Cardiac septum (tissue), 1 donor: ENCODE results near the gene NHLRC4. TPM values are rescaled to one million over a fixed set of nuclear protein-coding genes. Genes with fewer than 3 reads are reported as not detected.

Source experiments
- DNase-seq: peaks from one replicate; pipeline ENCODE4 v3.0.0-alpha.2; 2020; ENCODE audit warnings: low spot score
- intact Hi-C: fragments of 100-400 bp; cut with DNase I; formaldehyde crosslinking; loops from one replicate; pipeline ENCODE4 v1.14.0; 2022
- microRNA-seq: library from miRNA; unstranded; fragments of <30 nt; microRNA quantifications from one replicate; pipeline ENCODE4 v1.2.0, GENCODE V29; 2020
- total RNA-seq: library from RNA; stranded (reverse); fragmentation: NEBNext Ultra II Directional; extraction: Animal tissue kit (Norgen Biotek cat#: 25700); gene quantifications from one replicate; pipeline ENCODE4 v1.2.1, GENCODE V29; 2021
- donor health status: DM: no; HTN: no; CAD: no.

Gene NHLRC4
- total RNA-seq, 1 donor from 2014 or later = 0.30 TPM

DNA sequence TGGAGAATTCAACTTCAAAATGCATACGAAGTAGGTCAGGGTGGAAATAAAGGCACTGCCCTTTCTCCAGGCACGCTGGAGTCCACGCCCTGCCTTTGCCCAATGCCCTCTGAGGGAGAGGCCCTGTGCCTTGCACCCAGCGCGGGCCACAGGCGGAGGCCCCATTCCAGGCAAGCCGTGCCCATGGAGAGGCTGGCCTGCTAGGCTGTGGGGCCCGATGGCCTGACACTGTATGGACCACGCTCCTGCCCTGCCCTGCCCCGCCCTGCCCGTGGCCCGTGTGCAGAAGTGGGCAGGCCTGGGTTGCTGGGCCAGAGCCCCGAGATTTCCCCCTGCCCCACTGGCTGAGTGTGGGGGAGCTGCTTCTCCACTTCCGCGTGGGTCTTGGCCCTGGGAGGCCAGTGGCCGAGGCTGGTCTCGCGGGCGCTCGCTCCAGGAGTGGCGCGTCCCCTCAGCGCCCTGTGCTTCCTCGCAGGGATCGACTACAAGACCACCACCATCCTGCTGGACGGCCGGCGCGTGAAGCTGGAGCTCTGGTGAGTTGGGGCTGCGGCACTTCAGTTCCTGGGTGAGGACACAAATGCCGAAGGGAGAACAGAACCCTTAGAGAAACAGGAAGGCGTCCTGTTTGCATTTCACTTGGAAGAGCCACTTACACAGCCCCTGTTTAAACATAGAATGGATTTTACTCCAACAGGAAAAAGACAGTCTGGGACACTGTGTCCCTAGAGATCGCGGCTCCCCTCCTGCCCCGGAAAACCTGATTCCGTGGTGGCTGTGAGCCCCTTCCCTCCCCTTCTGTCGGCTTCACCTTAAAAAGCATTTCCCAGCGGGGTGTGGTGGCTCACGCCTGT lies 50.2 kb downstream of the NHLRC4 start:
- DNase-seq = no peak
- intact Hi-C loops = no loop called here

DNA sequence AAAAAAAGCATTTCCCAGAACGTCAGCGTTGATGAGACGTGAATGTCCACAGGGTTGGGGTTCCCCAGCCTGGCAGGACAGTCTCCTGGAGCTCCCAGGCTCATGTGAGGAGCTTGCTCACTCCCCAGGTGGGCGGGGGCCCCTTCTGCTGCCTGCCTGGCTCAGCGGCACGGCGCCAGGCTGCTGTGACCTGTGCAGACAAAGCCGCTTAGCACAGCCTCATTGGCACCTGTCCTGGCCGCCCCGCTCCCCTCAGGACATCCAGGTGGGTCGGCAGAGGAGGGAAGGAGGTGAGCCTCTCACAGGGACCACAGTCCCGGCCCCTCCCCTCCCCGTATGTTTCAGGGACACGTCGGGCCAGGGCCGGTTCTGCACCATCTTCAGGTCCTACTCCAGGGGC lies 51.0 kb downstream of the NHLRC4 start:
- intact Hi-C loops = no loop called here
- no peak for DNase-seq

Small RNA genes within 50 kb of the gene (microRNA-seq; reads per million reads assigned to microRNA genes)
- gene MIR3176 = 3.6 reads per million
- not detected for gene MIR5587

Other genes starting within 250 kb of the NHLRC4 start
- gene AXIN1, start 214.3 kb upstream of the NHLRC4 start, total RNA-seq = 13.5 TPM
- gene MRPL28, start 196.5 kb upstream of the NHLRC4 start, total RNA-seq = 60.1 TPM
- 42.8 TPM for gene PGAP6, start 185.0 kb upstream of the NHLRC4 start, total RNA-seq
- gene NME4, start 169.8 kb upstream of the NHLRC4 start, total RNA-seq = 65.0 TPM
- gene DECR2, start 165.1 kb upstream of the NHLRC4 start, total RNA-seq = 11.6 TPM
- 52.2 TPM for gene RAB11FIP3, start 141.4 kb upstream of the NHLRC4 start, total RNA-seq
- gene CAPN15, start 39.3 kb upstream of the NHLRC4 start, total RNA-seq = 18.5 TPM
- gene PRR35, start 6.6 kb upstream of the NHLRC4 start, total RNA-seq = not detected
- 25.5 TPM for gene PIGQ, start 3.0 kb downstream of the NHLRC4 start, total RNA-seq
- gene RAB40C, start 23.1 kb downstream of the NHLRC4 start, total RNA-seq = 19.4 TPM
- 0.40 TPM for gene WFIKKN1, start 64.0 kb downstream of the NHLRC4 start, total RNA-seq
- 47.7 TPM for gene METTL26, start 69.3 kb downstream of the NHLRC4 start, total RNA-seq
- 90.3 TPM for gene MCRIP2, start 74.8 kb downstream of the NHLRC4 start, total RNA-seq
- 13.9 TPM for gene WDR90, start 82.4 kb downstream of the NHLRC4 start, total RNA-seq
- 102 TPM for gene RHOT2, start 101.1 kb downstream of the NHLRC4 start, total RNA-seq
- 1.8 TPM for gene RHBDL1, start 108.7 kb downstream of the NHLRC4 start, total RNA-seq
- gene STUB1, start 113.4 kb downstream of the NHLRC4 start, total RNA-seq = 110 TPM
- 50.5 TPM for gene JMJD8, start 117.3 kb downstream of the NHLRC4 start, total RNA-seq
- gene WDR24, start 123.4 kb downstream of the NHLRC4 start, total RNA-seq = 9.1 TPM
- 1.5 TPM for gene FBXL16, start 138.8 kb downstream of the NHLRC4 start, total RNA-seq
- 73.3 TPM for gene METRN, start 148.1 kb downstream of the NHLRC4 start, total RNA-seq
- 36.6 TPM for gene ANTKMT, start 154.1 kb downstream of the NHLRC4 start, total RNA-seq
- 0.16 TPM for gene CCDC78, start 159.4 kb downstream of the NHLRC4 start, total RNA-seq
- 10.9 TPM for gene HAGHL, start 160.1 kb downstream of the NHLRC4 start, total RNA-seq
- 21.7 TPM for gene CIAO3, start 174.0 kb downstream of the NHLRC4 start, total RNA-seq
- not detected for gene MSLN, start 193.7 kb downstream of the NHLRC4 start, total RNA-seq
- gene RPUSD1, start 221.4 kb downstream of the NHLRC4 start, total RNA-seq = 7.9 TPM
- gene CHTF18, start 221.6 kb downstream of the NHLRC4 start, total RNA-seq = 7.1 TPM
- gene GNG13, start 233.7 kb downstream of the NHLRC4 start, total RNA-seq = not detected